HEK293 (cell line): ENCODE results near the gene MIB2.

Experiments used
- CTCF ChIA-PET: fragments of 350-600 bp; formaldehyde crosslinking; extraction: SDS; loops from one replicate; lab custom pipeline; 2021; ENCODE audit warnings: antibody characterized with exemption; lab: Yijun Ruan, JAX
- POLR2A ChIA-PET: fragments of 300-600 bp; formaldehyde crosslinking; extraction: SDS; loops from one replicate; lab custom pipeline; 2020; ENCODE audit warnings: antibody characterized with exemption, inconsistent platforms; lab: Yijun Ruan, JAX
- H3K27ac ChIP-seq: fragments of 200-500 bp; sonication (Bioruptor generic); 2 replicates; pipeline ENCODE4 v1.5.1; 2014; ENCODE audit warnings: low read depth, low read length, control low read depth, inconsistent platforms; ENCODE audit errors: extremely low read depth
- H3K36me3 ChIP-seq, 2 experiments: fragments of 200-500 bp in 1 of 2; sonication (Bioruptor generic) in 1 of 2; 1 replicate in 1 of 2; 2 replicates in 1 of 2; pipeline ENCODE4 v1.5.1; 2014 to 2017; ENCODE audit warnings: inconsistent platforms in 2 of 2, low read length in 2 of 2; ENCODE audit not compliant: control insufficient read depth in 2 of 2, insufficient read depth in 1 of 2
- H3K4me1 ChIP-seq: fragments of 200-500 bp; sonication (Bioruptor generic); 2 replicates; pipeline ENCODE4 v1.5.1; 2014; ENCODE audit warnings: mild to moderate bottlenecking, low read length, inconsistent platforms; ENCODE audit not compliant: control insufficient read depth, insufficient read depth
- H3K4me3 ChIP-seq: 2 replicates; pipeline ENCODE4 v1.5.1; 2011; ENCODE audit warnings: low read depth, mild to moderate bottlenecking, control low read depth, low read length, moderate library complexity
- H3K9me3 ChIP-seq: fragments of 200-500 bp; sonication (Bioruptor generic); 2 replicates; pipeline ENCODE4 v1.5.1; 2014; ENCODE audit warnings: low read depth, low read length, inconsistent platforms; ENCODE audit not compliant: control insufficient read depth, insufficient read depth
- EGR2 ChIP-seq: fragments of 450-650 bp; formaldehyde crosslinking; IDR thresholded peaks from 2 replicates; pipeline ENCODE4 v1.5.1; 2016; ENCODE audit warnings: low read depth, missing biosample characterization, missing genetic modification characterization
- GLIS2 ChIP-seq: fragments of 450-650 bp; formaldehyde crosslinking; IDR thresholded peaks from 2 replicates; pipeline ENCODE4 v1.5.1; 2016; ENCODE audit warnings: missing biosample characterization, missing genetic modification characterization
- HIC1 ChIP-seq: fragments of 450-650 bp; formaldehyde crosslinking; IDR thresholded peaks from 2 replicates; pipeline ENCODE4 v1.5.1; 2016; ENCODE audit warnings: missing biosample characterization, missing genetic modification characterization
- HOXD13 ChIP-seq: sonication (generic); formaldehyde crosslinking; IDR thresholded peaks from 2 replicates; pipeline ENCODE4 v1.8.0; 2022; ENCODE audit warnings: missing genetic modification reagents, borderline replicate concordance
- KLF1 ChIP-seq: fragments of 450-650 bp; formaldehyde crosslinking; IDR thresholded peaks from 2 replicates; pipeline ENCODE4 v1.5.1; 2016; ENCODE audit warnings: missing biosample characterization, missing genetic modification characterization
- KLF17 ChIP-seq: fragments of 450-650 bp; formaldehyde crosslinking; IDR thresholded peaks from 2 replicates; pipeline ENCODE4 v1.5.1; 2016; ENCODE audit warnings: missing biosample characterization, missing genetic modification characterization
- MZF1 ChIP-seq: fragments of 450-650 bp; formaldehyde crosslinking; IDR thresholded peaks from 2 replicates; pipeline ENCODE4 v1.5.1; 2017; ENCODE audit warnings: missing biosample characterization, missing genetic modification characterization, borderline replicate concordance
- PATZ1 ChIP-seq: fragments of 450-650 bp; formaldehyde crosslinking; IDR thresholded peaks from 2 replicates; pipeline ENCODE4 v1.5.1; 2016; ENCODE audit warnings: missing biosample characterization, missing genetic modification characterization
- ZBTB17 ChIP-seq: fragments of 450-650 bp; formaldehyde crosslinking; IDR thresholded peaks from 2 replicates; pipeline ENCODE4 v1.5.1; 2016; ENCODE audit warnings: missing biosample characterization, missing genetic modification characterization
- ZBTB8A ChIP-seq: fragments of 450-650 bp; formaldehyde crosslinking; IDR thresholded peaks from 2 replicates; pipeline ENCODE4 v1.5.1; 2016; ENCODE audit warnings: missing biosample characterization, missing genetic modification characterization
- ZNF350 ChIP-seq: fragments of 450-650 bp; formaldehyde crosslinking; IDR thresholded peaks from 2 replicates; pipeline ENCODE4 v1.5.0; 2017; ENCODE audit warnings: missing biosample characterization, mild to moderate bottlenecking, missing genetic modification characterization
- ZNF530 ChIP-seq: fragments of 450-650 bp; formaldehyde crosslinking; IDR thresholded peaks from 2 replicates; pipeline ENCODE4 v1.5.1; 2016; ENCODE audit warnings: low read depth, missing biosample characterization, missing genetic modification characterization

The MIB2 gene

GRCh38 chr1:1622788-1623094 lies 7.4 kb downstream of the MIB2 start:
- H3K36me3 ChIP-seq, result peaks cover 0 to 44% of the 10 kb centered on the region in 2 experiments; a peak in 1 of 3 replicates
- no peaks in the 10 kb centered on the region for H3K4me1 ChIP-seq
- H3K27ac ChIP-seq, result no peak overlapping the region
- ChIA-PET POLR2A (interaction anchor here (0.6 kb wide), 1 partner anchor 9 kb away, joined by 4 read pairs; no protein-coding TSS in a partner anchor), CTCF (no interaction called here)
- H3K4me3 ChIP-seq, result no peak overlapping the region
- no peak for TF ChIP-seq ZNF350 (tag by site-specific recombination)
- 0 out of 2 replicates have a peak, but pooled peaks have one; percentile 7 for TF ChIP-seq HIC1
- H3K9me3 ChIP-seq, result no peaks in the 10 kb centered on the region

- no peaks in the 10 kb centered on the region for H3K4me1 ChIP-seq
- ChIA-PET POLR2A (no interaction called here), CTCF (no interaction called here)
- no peak overlapping the region for H3K27ac ChIP-seq
- TF ChIP-seq HOXD13 (CRISPR knock-in tag) (no peak), HIC1 (0 out of 2 replicates have a peak, but pooled peaks have one; percentile 8)
- TF ChIP-seq, all 188 proteins: peak for 1
- no peaks in the 10 kb centered on the region for H3K9me3 ChIP-seq
- H3K36me3 ChIP-seq, result peaks cover 0 to 44% of the 10 kb centered on the region in 2 experiments; a peak in 1 of 3 replicates
- no peak overlapping the region for H3K4me3 ChIP-seq
Measured at GRCh38 chr1:1623181-1623630, 7.9 kb downstream of the MIB2 start.

GRCh38 chr1:1623631-1624442 lies 8.5 kb downstream of the MIB2 start:
- POLR2A ChIA-PET, result interaction anchor here (1.3 kb wide), 1 partner anchor 8 kb away, joined by 5 read pairs; the partner anchor contains the start of gene MIB2
- no peaks in the 10 kb centered on the region for H3K4me1 ChIP-seq
- no peaks in the 10 kb centered on the region for H3K9me3 ChIP-seq
- TF ChIP-seq HIC1 (peak; percentile 39; the same call in 1 of the 2 replicates), EGR2 (tag by site-specific recombination) (no peak), KLF1 (tag by site-specific recombination) (peak; percentile 71)
- no peak overlapping the region for H3K4me3 ChIP-seq
- H3K27ac ChIP-seq, result no peak overlapping the region
- H3K36me3 ChIP-seq, result peaks cover 0 to 43% of the 10 kb centered on the region in 2 experiments; a peak in 1 of 3 replicates
- CTCF ChIA-PET, result no interaction called here

- no peaks in the 10 kb centered on the region for H3K9me3 ChIP-seq
- ChIA-PET POLR2A (interaction anchor here (1.3 kb wide), 1 partner anchor 9 kb away, joined by 5 read pairs; the partner anchor contains the start of gene MIB2), CTCF (no interaction called here)
- H3K27ac ChIP-seq, result no peak overlapping the region
- no peaks in the 10 kb centered on the region for H3K4me1 ChIP-seq
- H3K4me3 ChIP-seq, result no peak overlapping the region
- H3K36me3 ChIP-seq, result peaks cover 0 to 38% of the 10 kb centered on the region in 2 experiments; a peak in 1 of 3 replicates
- TF ChIP-seq EGR2 (tag by site-specific recombination) (peak; percentile 54), ZBTB17 (tag by site-specific recombination) (0 out of 2 replicates have a peak, but pooled peaks have one; percentile 13), PATZ1 (peak; percentile 57), MZF1 (no peak), ZBTB8A (tag by site-specific recombination) (peak; percentile 42; the same call in 1 of the 2 replicates), KLF17 (tag by site-specific recombination) (peak; percentile 47), ZNF530 (tag by site-specific recombination) (no peak), GLIS2 (tag by site-specific recombination) (peak; percentile 87)
Measured at GRCh38 chr1:1624443-1625403, 9.4 kb downstream of the MIB2 start.
